BLaER1 treated with 17β-estradiol and CSF1 and Interleukin-3, amounts not matched to agents 10 nM and 100 nM (cell line): ENCODE results near the gene RHCG.
A peak's percentile ranks its signal among the peaks of the same experiment; 100 is the strongest.

ENCODE experiments used
- H3K27ac ChIP-seq, 11 experiments: shearing (Covaris generic); formaldehyde crosslinking; 2 replicates each; pipeline ENCODE4 v1.8.1; 2022
- H3K27me3 ChIP-seq, 11 experiments: shearing (Covaris generic); formaldehyde crosslinking; 2 replicates each; pipeline ENCODE4 v1.8.1; 2022
- H3K36me3 ChIP-seq, 11 experiments: shearing (Covaris generic); formaldehyde crosslinking; 2 replicates each; pipeline ENCODE4 v1.8.1; 2022
- H3K4me1 ChIP-seq, 10 experiments: shearing (Covaris generic); formaldehyde crosslinking; 2 replicates each; pipeline ENCODE4 v1.8.1; 2022
- H3K4me2 ChIP-seq, 11 experiments: shearing (Covaris generic); formaldehyde crosslinking; 2 replicates each; pipeline ENCODE4 v1.8.1; 2022
- H3K4me3 ChIP-seq, 10 experiments: shearing (Covaris generic); formaldehyde crosslinking; 2 replicates each; pipeline ENCODE4 v1.8.1; 2022
- H3K9ac ChIP-seq, 11 experiments: shearing (Covaris generic); formaldehyde crosslinking; 2 replicates each; pipeline ENCODE4 v1.8.1; 2022
- H3K9me3 ChIP-seq, 11 experiments: shearing (Covaris generic); formaldehyde crosslinking; replicated peaks in 1 of 11; 2 replicates each; pipeline ENCODE4 v1.8.1; 2022
- H4K20me1 ChIP-seq, 11 experiments: shearing (Covaris generic); formaldehyde crosslinking; 2 replicates each; pipeline ENCODE4 v1.8.1; 2022
- Cebpa-rat ChIP-seq, 11 experiments: shearing (Covaris generic); IDR thresholded peaks; 2 replicates each; pipeline ENCODE4 v1.8.1; 2022

Gene RHCG

GRCh38 chr15:89495638-89496145 is 691 bp downstream of the RHCG start:
- H3K4me1 ChIP-seq: no peaks in the 10 kb centered on the region
- no peak overlapping the region for H3K9ac ChIP-seq
- H3K4me3 ChIP-seq: no peak overlapping the region
- no peak overlapping the region for H3K27ac ChIP-seq
- peaks cover 22 to 33% (median 26%) of the 10 kb centered on the region in 11 experiments for H3K27me3 ChIP-seq
- H3K4me2 ChIP-seq: no peak overlapping the region
- H3K36me3 ChIP-seq: no peaks in the 10 kb centered on the region
- no peaks in the 10 kb centered on the region; a peak in 2 of 22 replicates for H4K20me1 ChIP-seq
- no peak for TF ChIP-seq Cebpa-rat (IDR thresholded peaks at IDR 0.05)
- H3K9me3 ChIP-seq: peaks cover 0 to 8% (median 0%) of the 10 kb centered on the region in 11 experiments; a peak in 4 of 22 replicates

DNA sequence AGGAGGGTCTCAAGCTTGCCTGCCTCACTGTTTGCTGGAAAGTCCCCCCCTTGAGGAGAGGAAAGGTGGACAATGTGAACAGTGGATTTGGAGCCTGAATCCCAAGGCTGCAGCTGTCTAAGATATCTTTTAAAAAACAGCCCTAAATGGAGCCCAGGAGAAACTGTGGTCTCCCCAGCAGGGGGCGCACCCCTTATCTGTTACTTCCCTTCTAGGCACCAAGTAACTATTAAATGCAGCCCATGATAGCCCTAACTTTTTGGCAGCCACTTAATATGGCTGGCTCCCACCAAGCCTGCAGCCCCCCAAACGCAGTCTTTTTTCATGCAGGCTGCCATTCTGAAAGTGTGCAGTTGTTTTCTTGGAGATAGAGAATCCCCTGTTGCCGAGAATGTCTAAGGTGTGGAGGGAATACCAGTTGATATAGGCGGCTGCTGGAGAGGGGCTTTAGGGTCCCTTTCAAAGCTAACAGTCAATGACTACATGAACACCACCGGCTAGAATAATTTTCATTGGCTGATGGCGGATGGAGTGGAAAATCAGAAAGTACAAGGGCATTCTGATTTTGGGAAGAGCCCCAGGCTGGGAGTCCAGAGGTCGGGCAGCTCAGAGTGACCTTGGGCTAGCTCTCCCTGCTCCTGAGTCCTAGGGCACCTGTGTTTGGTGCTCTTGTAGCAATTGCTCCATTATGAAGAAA is 1.3 kb downstream of the RHCG start:
- H3K4me2 ChIP-seq: no peak overlapping the region
- no peak for TF ChIP-seq Cebpa-rat (IDR thresholded peaks at IDR 0.05)
- no peak overlapping the region for H3K9ac ChIP-seq
- no peaks in the 10 kb centered on the region for H3K36me3 ChIP-seq
- H4K20me1 ChIP-seq: no peaks in the 10 kb centered on the region; a peak in 2 of 22 replicates
- H3K27me3 ChIP-seq: peaks cover 22 to 33% (median 26%) of the 10 kb centered on the region in 11 experiments
- peaks cover 0 to 8% (median 0%) of the 10 kb centered on the region in 11 experiments; a peak in 4 of 22 replicates for H3K9me3 ChIP-seq
- no peaks in the 10 kb centered on the region for H3K4me1 ChIP-seq
- H3K4me3 ChIP-seq: no peak overlapping the region
- H3K27ac ChIP-seq: no peak overlapping the region

DNA sequence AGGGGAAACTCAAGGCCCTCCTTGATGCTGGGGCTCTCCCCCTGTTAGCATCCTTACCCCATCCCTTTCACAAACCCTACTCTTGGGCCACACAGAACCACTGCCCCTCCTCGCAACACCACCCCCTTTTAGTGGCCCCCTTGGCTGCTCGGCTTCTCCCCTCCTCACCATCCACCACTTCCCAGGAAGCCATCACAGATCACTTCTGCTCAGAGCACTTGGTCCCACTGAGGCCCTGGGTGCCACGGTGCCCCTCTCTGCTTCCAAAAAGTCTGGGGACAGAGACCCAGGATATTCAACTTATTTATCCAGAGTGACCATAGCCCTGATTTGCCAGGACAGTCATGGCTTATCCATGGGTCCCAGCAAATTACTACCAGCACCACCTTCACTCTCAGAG is 2.4 kb downstream of the RHCG start:
- no peak overlapping the region for H3K4me3 ChIP-seq
- no peak overlapping the region for H3K4me2 ChIP-seq
- H3K27ac ChIP-seq: no peak overlapping the region
- H4K20me1 ChIP-seq: no peaks in the 10 kb centered on the region; a peak in 2 of 22 replicates
- TF ChIP-seq Cebpa-rat (IDR thresholded peaks at IDR 0.05): no peak
- no peak overlapping the region for H3K9ac ChIP-seq
- peaks cover 0 to 6% (median 0%) of the 10 kb centered on the region in 10 experiments; a peak in 1 of 20 replicates for H3K4me1 ChIP-seq
- H3K27me3 ChIP-seq: peaks cover 22 to 33% (median 26%) of the 10 kb centered on the region in 11 experiments
- no peaks in the 10 kb centered on the region for H3K36me3 ChIP-seq
- peaks cover 0 to 8% (median 0%) of the 10 kb centered on the region in 11 experiments; a peak in 4 of 22 replicates for H3K9me3 ChIP-seq

GRCh38 chr15:89492934-89493631 is 3.3 kb downstream of the RHCG start:
- no peak overlapping the region for H3K9ac ChIP-seq
- H3K27me3 ChIP-seq: peaks cover 22 to 33% (median 26%) of the 10 kb centered on the region in 11 experiments

DNA sequence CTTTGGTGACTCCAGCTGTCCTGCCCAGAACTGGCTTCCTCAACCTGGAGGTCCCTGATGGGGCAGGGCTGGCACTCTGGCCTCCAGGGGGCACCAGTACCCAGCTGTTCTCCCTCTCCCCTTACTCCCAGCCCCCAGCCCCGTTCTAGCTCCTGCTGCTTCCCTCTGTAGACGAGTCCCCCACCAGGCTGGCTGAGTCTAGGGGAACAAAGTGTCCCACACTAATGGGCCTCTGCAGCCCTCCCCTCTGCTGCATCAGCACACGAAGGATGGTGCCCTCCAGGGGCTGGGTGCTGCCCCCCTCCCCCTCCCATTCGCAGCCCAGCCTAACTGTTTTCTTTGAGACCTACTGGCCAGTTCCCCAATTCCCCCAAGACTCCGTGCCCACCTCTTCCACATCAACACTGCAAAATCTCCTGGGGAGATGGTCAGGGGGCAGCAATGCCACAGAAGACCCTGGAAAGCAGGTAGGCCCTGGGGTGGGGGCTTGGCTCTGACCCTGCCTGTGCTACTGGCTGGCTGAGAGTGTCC is 4.2 kb downstream of the RHCG start:
- no peaks in the 10 kb centered on the region for H3K36me3 ChIP-seq
- H3K27me3 ChIP-seq: peaks cover 20 to 26% (median 22%) of the 10 kb centered on the region in 11 experiments
- H3K4me2 ChIP-seq: no peak overlapping the region
- no peak overlapping the region for H3K4me3 ChIP-seq
- peaks cover 0 to 8% (median 0%) of the 10 kb centered on the region in 11 experiments; a peak in 4 of 22 replicates for H3K9me3 ChIP-seq
- TF ChIP-seq Cebpa-rat (IDR thresholded peaks at IDR 0.05): no peak
- H3K9ac ChIP-seq: no peak overlapping the region
- H3K27ac ChIP-seq: no peak overlapping the region
- no peaks in the 10 kb centered on the region; a peak in 2 of 22 replicates for H4K20me1 ChIP-seq
- H3K4me1 ChIP-seq: peaks cover 0 to 7% (median 0%) of the 10 kb centered on the region in 10 experiments; a peak in 1 of 20 replicates

More at GRCh38 chr15:89492934-89493631, 3.3 kb downstream of the RHCG start:
- Histone ChIP-seq H3K4me3 (no peak overlapping the region), H3K27ac (no peak overlapping the region), H3K36me3 (no peaks in the 10 kb centered on the region), H3K4me2 (no peak overlapping the region), H3K9me3 (peaks cover 0 to 8% (median 0%) of the 10 kb centered on the region in 11 experiments; a peak in 4 of 22 replicates), H4K20me1 (no peaks in the 10 kb centered on the region; a peak in 2 of 22 replicates), H3K4me1 (peaks cover 0 to 7% (median 0%) of the 10 kb centered on the region in 10 experiments; a peak in 1 of 20 replicates)
- TF ChIP-seq Cebpa-rat (IDR thresholded peaks at IDR 0.05): no peak

- Histone ChIP-seq H3K4me1 (peaks cover 0 to 7% (median 0%) of the 10 kb centered on the region in 10 experiments; a peak in 1 of 20 replicates), H3K27me3 (peaks cover 6 to 13% (median 9%) of the 10 kb centered on the region in 11 experiments), H3K27ac (no peak overlapping the region), H3K4me3 (no peak overlapping the region), H3K9me3 (peaks cover 0 to 1% (median 0%) of the 10 kb centered on the region in 11 experiments; a peak in 1 of 22 replicates), H3K9ac (no peak overlapping the region), H4K20me1 (no peaks in the 10 kb centered on the region; a peak in 2 of 22 replicates), H3K4me2 (no peak overlapping the region), H3K36me3 (no peaks in the 10 kb centered on the region)
- no peak for TF ChIP-seq Cebpa-rat (IDR thresholded peaks at IDR 0.05)
Measured at GRCh38 chr15:89490814-89491315, 5.5 kb downstream of the RHCG start.

- TF ChIP-seq Cebpa-rat (IDR thresholded peaks at IDR 0.05): no peak
- Histone ChIP-seq H3K4me3 (no peak overlapping the region), H3K27me3 (peaks cover under 1 to 7% (median 3%) of the 10 kb centered on the region in 11 experiments; a peak in 12 of 22 replicates)
Measured at GRCh38 chr15:89490081-89490813, 6.1 kb downstream of the RHCG start.

DNA sequence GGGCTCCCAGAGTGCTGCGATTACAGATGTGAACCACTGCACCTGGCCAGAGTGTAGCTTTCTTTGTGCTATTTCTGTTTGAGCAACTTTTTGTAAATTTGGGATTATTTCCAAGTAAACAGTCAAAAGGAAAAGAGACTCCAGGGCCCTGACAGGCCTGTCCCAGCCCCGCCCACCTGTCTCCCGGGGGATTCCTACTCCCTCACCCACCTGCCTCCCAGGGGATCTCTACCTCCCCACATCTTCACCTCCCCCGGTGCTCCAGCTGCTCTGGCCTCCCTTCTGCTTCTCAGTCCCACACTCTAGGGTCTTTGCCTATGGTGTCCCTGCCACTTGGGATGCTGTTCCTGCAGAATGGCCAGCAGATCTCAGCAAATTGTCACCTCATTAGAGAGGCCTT is 7.0 kb downstream of the RHCG start:
- Histone ChIP-seq H3K4me3 (no peak overlapping the region), H3K36me3 (no peaks in the 10 kb centered on the region), H3K9ac (no peak overlapping the region), H3K27me3 (no peaks in the 10 kb centered on the region), H4K20me1 (no peaks in the 10 kb centered on the region; a peak in 2 of 22 replicates), H3K4me2 (peak overlapping the region in 2 of 11 experiments; percentile 12 to 19; a peak in 3 of 22 replicates), H3K9me3 (no peaks in the 10 kb centered on the region), H3K4me1 (peaks cover 0 to 7% (median 0%) of the 10 kb centered on the region in 10 experiments; a peak in 1 of 20 replicates), H3K27ac (no peak overlapping the region)
- no peak for TF ChIP-seq Cebpa-rat (IDR thresholded peaks at IDR 0.05)

More at GRCh38 chr15:89490081-89490813, 6.1 kb downstream of the RHCG start:
- H3K27ac ChIP-seq: no peak overlapping the region
- H3K9me3 ChIP-seq: no peaks in the 10 kb centered on the region
- peaks cover 0 to 7% (median 0%) of the 10 kb centered on the region in 10 experiments; a peak in 1 of 20 replicates for H3K4me1 ChIP-seq
- H3K4me2 ChIP-seq: no peak overlapping the region
- no peaks in the 10 kb centered on the region; a peak in 2 of 22 replicates for H4K20me1 ChIP-seq
- no peak overlapping the region for H3K9ac ChIP-seq
- H3K36me3 ChIP-seq: no peaks in the 10 kb centered on the region
